Ovary (tissue), 9 donors: ENCODE data around the gene SMARCC1. TPM values are rescaled to one million over a fixed set of nuclear protein-coding genes. Genes with fewer than 3 reads are reported as not detected.
A peak's percentile ranks its signal among the peaks of the same experiment; 100 is the strongest.

Source experiments
- DNase-seq, 5 donors: peaks; one replicate each; pipeline ENCODE4 v3.0.0-alpha.2; 2019 to 2020
- H3K27ac ChIP-seq, 2 donors: fragments of 200-600 bp; one replicate each; pipeline versions ENCODE4 v1.5.1 to v1.8.0; 2019 to 2022
- H3K27me3 ChIP-seq: fragments of 200-600 bp; one replicate; pipeline ENCODE4 v1.8.0; 2022
- H3K36me3 ChIP-seq: fragments of 200-600 bp; sonication (generic); one replicate; pipeline ENCODE4 v1.5.1; 2019
- H3K4me1 ChIP-seq: one replicate; pipeline ENCODE4 v1.8.1; 2013; ENCODE audit warnings: mild to moderate bottlenecking, moderate library complexity; ENCODE audit not compliant: insufficient read depth
- H3K4me3 ChIP-seq: fragments of 200-600 bp; sonication (generic); one replicate; pipeline ENCODE4 v1.5.1; 2017
- H3K9me3 ChIP-seq, 2 donors: fragments of 200-600 bp in 1 of 2; sonication (generic) in 1 of 2; one replicate each; pipeline versions ENCODE4 v1.5.1 to v1.8.1; 2013 to 2019; ENCODE audit warnings: mild to moderate bottlenecking in 1 of 2, moderate library complexity in 1 of 2
- EP300 ChIP-seq: sonication (generic); formaldehyde crosslinking; IDR thresholded peaks from one replicate; pipeline ENCODE4 v1.6.1; 2017; ENCODE audit warnings: antibody characterized with exemption
- POLR2A ChIP-seq: fragments of 450-650 bp; IDR thresholded peaks from one replicate; pipeline ENCODE4 v1.6.1; 2017; ENCODE audit warnings: antibody characterized with exemption, mild to moderate bottlenecking, moderate library complexity
- WGBS, 3 donors: extraction: QIAGEN DNeasy Blood & Tissue Kit in 1 of 3; methylation state at CpG; one replicate each; pipeline versions ENCODE4 v1.1.5 to v1.1.7; 2013 to 2017; 5-methylcytosine and 5-hydroxymethylcytosine counted together
- intact Hi-C, 4 donors: fragments of 100-400 bp; cut with DNase I; formaldehyde crosslinking; loops; one replicate each; pipeline versions ENCODE4 v1.11.0 to v1.15.1; 2022 to 2023
- polyA plus RNA-seq, 2 donors: library from polyadenylated mRNA; stranded (reverse); fragments of 200-250 nt in 1 of 2; fragments of 350-450 nt in 1 of 2; fragmentation: Illumina TruSeq in 1 of 2; extraction: RNeasy Lipid Tissue Mini Kit (QIAGEN cat#74804) in 1 of 2; gene quantifications; one replicate each; pipeline ENCODE4 v1.2.3, GENCODE V29; 2013 to 2014
- total RNA-seq, 7 donors: library from RNA; depleted of rRNA in 2 of 7; stranded (reverse); fragments of >200 nt in 2 of 7; fragmentation: NEBNext Ultra II Directional in 3 of 7; extraction: Animal tissue kit (Norgen Biotek cat#: 25700) in 3 of 7; gene quantifications; one replicate each; pipeline versions ENCODE4 v1.1.0 to v1.2.4, GENCODE V29; 2016 to 2023
- TF ChIP-seq, protein P1 (sequence below), 3 donors: fragments of 450-650 bp in 2 of 3; fragments of 200-600 bp in 1 of 3; IDR thresholded peaks; one replicate each; pipeline versions ENCODE4 v1.5.1 to v1.8.0; 2016 to 2022; ENCODE audit warnings: antibody characterized with exemption in 3 of 3, mild to moderate bottlenecking in 1 of 3
- donor health status: DM: no; HTN: no; CAD: no; lungs with moderate emphysema.
- donor health status: DM: no; HTN: no; CAD: no.
- donor health status: Bipolar disorder and iron deficiency.
- donor health status: DM: yes; HTN: yes; CAD: no.
- donor health status: DM: no; HTN: no; CAD: no.
- donor health status: DM: yes; HTN: yes; CAD: no.

The SMARCC1 gene
- total and polyA plus RNA-seq, 9 donors: 24.8 to 68.9 (median 60.4) TPM

DNA sequence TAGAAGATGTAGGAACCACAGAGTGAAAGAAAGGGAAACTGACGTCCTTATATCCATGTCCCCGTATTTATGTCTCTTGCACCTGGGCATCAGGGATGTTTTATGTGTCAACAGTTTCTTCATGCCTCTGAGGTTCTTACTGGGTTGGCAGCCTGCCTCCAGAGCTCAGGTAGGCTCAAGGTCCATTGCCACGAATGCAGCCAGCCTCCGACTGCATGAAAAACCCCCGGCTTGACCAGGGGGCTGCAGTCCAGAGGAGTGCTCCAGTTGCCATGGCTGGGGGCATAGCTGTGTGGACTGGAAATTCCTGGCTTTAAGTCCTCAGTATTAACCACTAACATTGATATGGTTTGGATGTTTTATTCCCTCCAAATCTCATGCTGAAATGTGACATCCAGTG lies 200.3 kb downstream of the SMARCC1 start:
- H3K27me3 ChIP-seq: no peaks in the 10 kb centered on the region
- H3K4me1 ChIP-seq: peaks cover 4% of the 10 kb centered on the region
- no peaks in the 10 kb centered on the region for H3K36me3 ChIP-seq
- WGBS, 3 donors: 37 to 60% (median 54%) methylated on average over 5 of the region's 5 CpGs
- no peak overlapping the region for H3K4me3 ChIP-seq
- intact Hi-C loops: no loop called here
- no peak overlapping the region for H3K27ac ChIP-seq
- TF ChIP-seq POLR2A (no peak), EP300 (no peak)
- TF ChIP-seq, protein P1, sequence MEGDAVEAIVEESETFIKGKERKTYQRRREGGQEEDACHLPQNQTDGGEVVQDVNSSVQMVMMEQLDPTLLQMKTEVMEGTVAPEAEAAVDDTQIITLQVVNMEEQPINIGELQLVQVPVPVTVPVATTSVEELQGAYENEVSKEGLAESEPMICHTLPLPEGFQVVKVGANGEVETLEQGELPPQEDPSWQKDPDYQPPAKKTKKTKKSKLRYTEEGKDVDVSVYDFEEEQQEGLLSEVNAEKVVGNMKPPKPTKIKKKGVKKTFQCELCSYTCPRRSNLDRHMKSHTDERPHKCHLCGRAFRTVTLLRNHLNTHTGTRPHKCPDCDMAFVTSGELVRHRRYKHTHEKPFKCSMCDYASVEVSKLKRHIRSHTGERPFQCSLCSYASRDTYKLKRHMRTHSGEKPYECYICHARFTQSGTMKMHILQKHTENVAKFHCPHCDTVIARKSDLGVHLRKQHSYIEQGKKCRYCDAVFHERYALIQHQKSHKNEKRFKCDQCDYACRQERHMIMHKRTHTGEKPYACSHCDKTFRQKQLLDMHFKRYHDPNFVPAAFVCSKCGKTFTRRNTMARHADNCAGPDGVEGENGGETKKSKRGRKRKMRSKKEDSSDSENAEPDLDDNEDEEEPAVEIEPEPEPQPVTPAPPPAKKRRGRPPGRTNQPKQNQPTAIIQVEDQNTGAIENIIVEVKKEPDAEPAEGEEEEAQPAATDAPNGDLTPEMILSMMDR (IDR thresholded peaks at IDR 0.05): no peak
- DNase-seq: no peak
- H3K9me3 ChIP-seq: no peaks in the 10 kb centered on the region

DNA sequence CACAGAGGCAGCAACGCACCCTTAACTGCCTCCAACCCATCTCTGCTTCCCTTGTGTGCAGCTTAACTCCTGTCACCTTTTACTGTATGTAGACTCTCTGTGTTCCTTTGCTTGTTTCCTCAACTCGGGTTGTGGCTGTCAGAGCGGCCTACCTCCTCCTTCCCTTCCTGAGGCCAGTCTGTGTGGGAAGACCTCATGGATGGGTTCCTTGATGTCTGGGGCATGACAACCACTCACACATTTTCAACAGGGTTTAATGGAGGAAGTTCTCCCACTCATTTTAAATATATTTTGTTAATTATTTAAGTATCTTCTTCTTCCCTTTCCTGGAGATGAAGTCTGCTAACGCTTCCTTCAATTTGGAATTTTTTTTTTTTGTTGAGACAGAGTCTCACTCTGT lies 201.2 kb downstream of the SMARCC1 start:
- 46 to 59% (median 47%) methylated on average over 4 of the region's 4 CpGs for WGBS, 3 donors
- TF ChIP-seq, protein P1 (IDR thresholded peaks at IDR 0.05): no peak
- TF ChIP-seq POLR2A: no peak
- no peak for TF ChIP-seq EP300

DNA sequence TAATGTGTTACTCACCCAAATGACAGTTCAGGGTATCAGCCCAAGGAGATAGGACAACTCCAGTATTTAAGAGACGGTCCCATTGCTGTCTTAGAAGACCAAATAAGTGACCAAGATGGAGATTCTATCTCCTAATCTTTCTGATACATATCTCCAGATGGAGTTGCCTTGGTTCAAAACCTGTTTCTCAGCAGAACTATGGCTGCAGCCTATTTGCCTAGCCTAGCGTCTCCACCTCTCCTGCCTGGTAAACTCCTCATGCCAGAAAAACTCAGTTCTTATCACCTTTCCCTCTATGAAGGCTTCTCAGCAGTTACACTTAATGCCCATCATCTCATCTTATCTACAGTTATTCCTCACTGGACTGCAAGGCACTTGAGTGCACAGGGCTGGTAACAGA lies 201.8 kb downstream of the SMARCC1 start:
- Histone ChIP-seq H3K36me3 (no peaks in the 10 kb centered on the region), H3K4me1 (peaks cover 4% of the 10 kb centered on the region), H3K9me3 (no peaks in the 10 kb centered on the region), H3K27me3 (no peaks in the 10 kb centered on the region), H3K4me3 (no peak overlapping the region), H3K27ac (no peak overlapping the region)
- intact Hi-C loops: no loop called here
- TF ChIP-seq EP300 (no peak), POLR2A (no peak)
- TF ChIP-seq, protein P1 (IDR thresholded peaks at IDR 0.05): no peak
- DNase-seq: no peak
- WGBS, 3 donors: 72 to 85% (median 74%) methylated on average over 2 of the region's 2 CpGs

More for the DNA sequence above, 201.2 kb downstream of the SMARCC1 start:
- Histone ChIP-seq H3K4me3 (no peak overlapping the region), H3K4me1 (peaks cover 4% of the 10 kb centered on the region), H3K9me3 (no peaks in the 10 kb centered on the region), H3K27ac (no peak overlapping the region), H3K36me3 (no peaks in the 10 kb centered on the region), H3K27me3 (no peaks in the 10 kb centered on the region)
- intact Hi-C loops: no loop called here
- DNase-seq: no peak

DNA sequence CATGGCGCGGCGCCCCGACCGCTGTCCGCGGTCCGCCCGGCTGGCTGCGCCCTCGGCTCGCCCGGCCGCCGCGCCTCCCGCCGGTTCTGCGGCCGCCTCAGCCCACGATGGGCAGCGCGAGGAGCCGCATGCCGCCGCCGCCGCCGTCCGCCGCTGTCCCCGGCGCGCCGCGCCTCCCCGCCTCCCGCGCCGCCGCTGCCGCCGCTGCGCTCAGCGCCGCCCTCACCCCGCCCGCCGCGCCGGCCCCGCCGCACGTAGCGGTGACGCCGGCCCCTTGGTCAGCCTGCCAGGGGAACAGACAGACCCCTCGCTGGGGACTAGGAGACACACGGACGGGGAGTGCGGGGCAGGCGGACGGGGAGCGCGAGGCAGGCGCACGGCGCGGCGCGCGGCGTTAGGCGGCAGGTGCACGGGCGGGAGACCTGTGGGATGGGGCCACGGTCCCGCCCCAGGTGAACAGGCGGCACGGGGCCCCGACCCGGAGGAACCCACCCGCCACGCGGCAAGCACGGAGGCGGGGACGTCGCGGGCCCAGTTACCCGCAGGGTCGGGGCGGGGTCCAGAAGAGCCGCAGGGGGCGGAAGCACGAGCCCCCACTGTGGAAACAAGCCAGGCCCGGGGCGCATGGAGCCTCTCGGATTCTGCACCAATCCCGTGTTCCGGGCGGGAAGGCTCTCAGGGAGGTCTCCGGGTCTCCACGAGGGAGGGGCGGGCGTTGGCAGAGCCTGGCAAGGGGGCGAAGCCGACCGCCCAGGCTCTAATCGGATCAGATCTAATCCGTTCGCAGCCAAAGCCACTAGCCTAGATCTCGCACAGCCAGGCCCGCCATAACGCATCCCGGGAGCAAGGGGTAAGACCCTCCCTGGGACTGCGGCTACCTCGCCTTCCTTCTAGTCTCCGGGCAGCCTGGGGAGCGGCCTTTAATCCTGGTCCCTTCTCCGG lies 202.7 kb downstream of the SMARCC1 start, which contains the start of gene CSPG5:
Gene CSPG5 (minus strand): TSS at position 175 of the 942 bp plus-strand sequence. CDS start 172 bp downstream, at position 3.
- Histone ChIP-seq H3K9me3 (no peaks in the 10 kb centered on the region), H3K4me3 (peak within 1 kb of the TSS; percentile 56), H3K27ac (no peak within 1 kb of the TSS), H3K36me3 (no peaks in the 10 kb centered on the region), H3K4me1 (peaks cover 4% of the 10 kb centered on the region), H3K27me3 (no peaks in the 10 kb centered on the region)
- WGBS, 3 donors: 3 to 11% (median 9%) methylated on average over 41 to 121 of the region's 121 CpGs
- DNase-seq: peak in 4 of 5 donors; percentile 15 to 53 (median 40)
- intact Hi-C loops: no loop called here
- TF ChIP-seq POLR2A: no peak
- no peak for TF ChIP-seq EP300
- TF ChIP-seq, protein P1 (IDR thresholded peaks at IDR 0.05): no peak
